OCI-LY7 (cell line): ENCODE data around the gene AP1G2. TPM values are rescaled to one million over a fixed set of nuclear protein-coding genes. Genes with fewer than 3 reads are reported as not detected.

Source experiments
- BruUV-seq: library from RNA; stranded (reverse); fragments of 400-500 nt; replicated peaks from 2 replicates; lab custom pipeline; 2021; lab: Mats Ljungman, UMichigan
- CTCF ChIA-PET: fragments of 300-600 bp; sonication (Branson Sonifier 250); formaldehyde crosslinking; loops from one replicate; lab custom pipeline; 2022; ENCODE audit warnings: antibody characterized with exemption; ENCODE audit not compliant: unreplicated experiment; lab: Charles Lee
- POLR2A ChIA-PET: fragments of 300-600 bp; sonication (Branson Sonifier 250); formaldehyde crosslinking; loops from one replicate; lab custom pipeline; 2022; ENCODE audit warnings: antibody characterized with exemption; lab: Charles Lee
- DNase-seq: peaks from one replicate; pipeline ENCODE4 v3.0.0-alpha.2; 2015; ENCODE audit warnings: low spot score
- H2AFZ ChIP-seq: fragments of 200-600 bp; sonication (generic), shearing (Covaris generic); 2 replicates; pipeline ENCODE4 v1.6.1; 2014; ENCODE audit warnings: mild to moderate bottlenecking, antibody characterized with exemption, low read length, moderate library complexity
- H3K27ac ChIP-seq: fragments of 200-600 bp; sonication (generic); 2 replicates; pipeline ENCODE4 v1.5.1; 2014; ENCODE audit warnings: mixed run types, low read depth, mild to moderate bottlenecking, moderate library complexity, low read length, inconsistent platforms; ENCODE audit not compliant: poor library complexity, severe bottlenecking
- H3K36me3 ChIP-seq: fragments of 200-600 bp; sonication (generic); 2 replicates; pipeline ENCODE4 v1.6.1; 2014; ENCODE audit warnings: mild to moderate bottlenecking, antibody characterized with exemption, low read length, moderate library complexity, mixed read lengths; ENCODE audit not compliant: insufficient read depth
- H3K4me1 ChIP-seq: fragments of 200-600 bp; sonication (generic); 2 replicates; pipeline ENCODE4 v1.5.1; 2014; ENCODE audit warnings: mild to moderate bottlenecking, low read length; ENCODE audit not compliant: insufficient read depth, poor library complexity, severe bottlenecking
- H3K4me2 ChIP-seq: fragments of 200-600 bp; sonication (generic); 2 replicates; pipeline ENCODE4 v1.6.1; 2014; ENCODE audit warnings: mild to moderate bottlenecking, low read length
- H3K4me3 ChIP-seq: fragments of 200-600 bp; sonication (generic); 2 replicates; pipeline ENCODE4 v1.5.1; 2014; ENCODE audit warnings: mild to moderate bottlenecking, low read depth, low read length; ENCODE audit not compliant: poor library complexity, severe bottlenecking
- H3K79me2 ChIP-seq: fragments of 200-600 bp; sonication (generic); 2 replicates; pipeline ENCODE4 v1.6.1; 2016; ENCODE audit warnings: low read depth, mild to moderate bottlenecking, low read length, moderate library complexity, mixed read lengths; ENCODE audit not compliant: insufficient read depth
- H3K9me2 ChIP-seq: fragments of 200-600 bp; sonication (generic); 2 replicates; pipeline ENCODE4 v1.6.1; 2016; ENCODE audit warnings: mild to moderate bottlenecking, low read length, mixed read lengths; ENCODE audit not compliant: insufficient read depth
- H3K9me3 ChIP-seq: fragments of 200-600 bp; sonication (generic); 2 replicates; pipeline ENCODE4 v1.6.1; 2014; ENCODE audit warnings: mild to moderate bottlenecking, mixed run types, low read length, mixed read lengths
- H4K20me1 ChIP-seq: fragments of 200-600 bp; sonication (generic); 2 replicates; pipeline ENCODE4 v1.6.1; 2014; ENCODE audit warnings: mild to moderate bottlenecking, antibody characterized with exemption, low read length, moderate library complexity, mixed read lengths; ENCODE audit not compliant: insufficient read depth
- CTCF ChIP-seq: fragments of 200-600 bp; sonication (generic); conservative IDR thresholded peaks from 2 replicates; pipeline ENCODE4 v1.5.1; 2014; ENCODE audit warnings: mild to moderate bottlenecking, antibody characterized with exemption, low read length, moderate library complexity, mixed read lengths
- EZH2phosphoT487 ChIP-seq: fragments of 200-600 bp; sonication (generic); IDR thresholded peaks from 2 replicates; pipeline ENCODE4 v1.6.1; 2018; ENCODE audit warnings: low read depth, borderline replicate concordance, mild to moderate bottlenecking, mixed run types, antibody characterized with exemption, low read length, moderate library complexity, mixed read lengths
- intact Hi-C: fragments of 100-400 bp; cut with micrococcal nuclease; formaldehyde crosslinking; loops from one replicate; pipeline ENCODE4 v1.10.0; 2022; ENCODE audit not compliant: unreplicated experiment
- total RNA-seq, 2 experiments: library from RNA; depleted of rRNA in 1 of 2; stranded (reverse); fragments of >200 nt in 1 of 2; shearing (Covaris generic) in 1 of 2; gene quantifications; 2 replicates each; pipeline ENCODE4 v1.2.3, GENCODE V29; 2014 to 2022

AP1G2 gene
- total RNA-seq, 2 experiments from 2014 or later = 129 to 209 TPM

- Histone ChIP-seq H3K36me3 (no peaks in the 10 kb centered on the region), H3K27ac (no peak overlapping the region), H3K4me1 (no peaks in the 10 kb centered on the region), H3K4me3 (no peak overlapping the region), H3K79me2 (no peaks in the 10 kb centered on the region), H3K9me3 (no peaks in the 10 kb centered on the region), H2AFZ (no peak overlapping the region), H3K9me2 (no peaks in the 10 kb centered on the region), H3K4me2 (no peak overlapping the region), H4K20me1 (no peaks in the 10 kb centered on the region)
- POLR2A ChIA-PET = no interaction called here
- intact Hi-C loops = no loop called here
- CTCF ChIA-PET = no interaction called here
- no TSS peak for BruUV-seq
- no peak for DNase-seq
- no peak for TF ChIP-seq CTCF
- TF ChIP-seq EZH2phosphoT487 = no peak
Observed at GRCh38 chr14:23518709-23519108, 48.9 kb downstream of the AP1G2 start.

GRCh38 chr14:23517650-23518326 is 49.8 kb downstream of the AP1G2 start:
- Histone ChIP-seq H3K79me2 (no peaks in the 10 kb centered on the region), H3K4me2 (no peak overlapping the region), H3K9me2 (no peaks in the 10 kb centered on the region), H2AFZ (no peak overlapping the region), H3K27ac (no peak overlapping the region), H3K36me3 (no peaks in the 10 kb centered on the region), H3K9me3 (no peaks in the 10 kb centered on the region), H3K4me1 (no peaks in the 10 kb centered on the region), H4K20me1 (no peaks in the 10 kb centered on the region), H3K4me3 (no peak overlapping the region)
- ChIA-PET CTCF (no interaction called here), POLR2A (no interaction called here)
- intact Hi-C loops = no loop called here
- no TSS peak for BruUV-seq
- TF ChIP-seq EZH2phosphoT487 = no peak
- TF ChIP-seq CTCF = no peak
- DNase-seq = no peak

GRCh38 chr14:23514644-23514957 is 53.0 kb downstream of the AP1G2 start:
- H3K27ac ChIP-seq = no peak overlapping the region
- H4K20me1 ChIP-seq = no peaks in the 10 kb centered on the region
- TF ChIP-seq EZH2phosphoT487 = no peak
- TF ChIP-seq CTCF = no peak
- peaks cover 4% of the 10 kb centered on the region for H3K4me1 ChIP-seq
- H3K9me3 ChIP-seq = no peaks in the 10 kb centered on the region
- H3K36me3 ChIP-seq = no peaks in the 10 kb centered on the region
- ChIA-PET CTCF (no interaction called here), POLR2A (no interaction called here)
- H2AFZ ChIP-seq = no peak overlapping the region
- intact Hi-C loops = no loop called here
- H3K9me2 ChIP-seq = no peaks in the 10 kb centered on the region
- BruUV-seq = no TSS peak
- no peaks in the 10 kb centered on the region for H3K79me2 ChIP-seq
- H3K4me3 ChIP-seq = no peak overlapping the region
- DNase-seq = no peak
- H3K4me2 ChIP-seq = no peak overlapping the region
